NCI-H345 treated with DMSO at 0.1 percent for 48 hours (cell line): ENCODE measurements around the gene FAM107B.
"Not testable (repeated sequence)": the region's sequence is repeated elsewhere in the genome, so short reads cannot be mapped to it uniquely, and the experiment has no call there.

ENCODE experiments used
- DNase-seq: peaks from one replicate; lab custom pipeline; 2025; ENCODE audit not compliant: unreplicated experiment; lab: John Stamatoyannopoulos, UW

Gene FAM107B

GRCh38 chr10:14639637-14640036 is 135.1 kb downstream of the FAM107B start:
- no peak for DNase-seq

GRCh38 chr10:14635043-14635710 is 139.5 kb downstream of the FAM107B start:
- no peak for DNase-seq

GRCh38 chr10:14634572-14634971 is 140.1 kb downstream of the FAM107B start:
- DNase-seq, result not testable (repeated sequence)

GRCh38 chr10:14625765-14626525 is 148.8 kb downstream of the FAM107B start:
- peak; percentile 20 for DNase-seq

GRCh38 chr10:14625192-14625631 is 149.5 kb downstream of the FAM107B start:
- DNase-seq, result peak; percentile 65

GRCh38 chr10:14624600-14624999 is 150.1 kb downstream of the FAM107B start:
- no peak for DNase-seq

- DNase-seq, result peak; percentile 60
Observed at GRCh38 chr10:14623931-14624330, 150.8 kb downstream of the FAM107B start.

GRCh38 chr10:14621037-14621436 is 153.7 kb downstream of the FAM107B start:
- DNase-seq, result no peak

- DNase-seq, result no peak
Observed at GRCh38 chr10:14618674-14619073, 156.0 kb downstream of the FAM107B start.

GRCh38 chr10:14617852-14618251 is 156.8 kb downstream of the FAM107B start:
- DNase-seq, result no peak

GRCh38 chr10:14616955-14617730 is 157.6 kb downstream of the FAM107B start:
- no peak for DNase-seq

- DNase-seq, result no peak
Observed at GRCh38 chr10:14616465-14616864, 158.2 kb downstream of the FAM107B start.

- no peak for DNase-seq
Observed at GRCh38 chr10:14613588-14613920, 161.1 kb downstream of the FAM107B start.

GRCh38 chr10:14612873-14613587 is 161.7 kb downstream of the FAM107B start:
- no peak for DNase-seq

GRCh38 chr10:14611968-14612693 is 162.6 kb downstream of the FAM107B start:
- DNase-seq, result no peak

GRCh38 chr10:14609178-14609577 is 165.5 kb downstream of the FAM107B start:
- no peak for DNase-seq

GRCh38 chr10:14608381-14609001 is 166.2 kb downstream of the FAM107B start:
- DNase-seq, result no peak

GRCh38 chr10:14606633-14607032 is 168.1 kb downstream of the FAM107B start:
- DNase-seq, result no peak

- DNase-seq, result no peak
Observed at GRCh38 chr10:14605231-14605925, 169.3 kb downstream of the FAM107B start.
